ENCODE results near the gene LGALS1. TPM values are rescaled to one million over a fixed set of nuclear protein-coding genes. Genes with fewer than 3 reads are reported as not detected.

The LGALS1 gene
- total RNA-seq, 1 donor from 2014 or later: 50.7 TPM

GRCh38 chr22:37672206-37672919 is 3.1 kb upstream of the LGALS1 start:
- Mint-ChIP-seq H3K27ac (ENCODE audit: unreplicated experiment) (no peak overlapping the region), H3K36me3 (ENCODE audit: unreplicated experiment) (no peaks in the 10 kb centered on the region), H3K9me3 (ENCODE audit: unreplicated experiment) (peaks cover 4% of the 10 kb centered on the region), H3K4me3 (ENCODE audit: unreplicated experiment) (no peak overlapping the region), H3K27me3 (ENCODE audit: unreplicated experiment) (peaks cover 5% of the 10 kb centered on the region), H3K4me1 (ENCODE audit: low read depth, unreplicated experiment) (peaks cover 2% of the 10 kb centered on the region)
- DNase-seq: no peak
- TF ChIP-seq CTCF (IDR thresholded peaks at IDR 0.05; ENCODE audit: partially characterized antibody, unreplicated experiment): no peak

DNA sequence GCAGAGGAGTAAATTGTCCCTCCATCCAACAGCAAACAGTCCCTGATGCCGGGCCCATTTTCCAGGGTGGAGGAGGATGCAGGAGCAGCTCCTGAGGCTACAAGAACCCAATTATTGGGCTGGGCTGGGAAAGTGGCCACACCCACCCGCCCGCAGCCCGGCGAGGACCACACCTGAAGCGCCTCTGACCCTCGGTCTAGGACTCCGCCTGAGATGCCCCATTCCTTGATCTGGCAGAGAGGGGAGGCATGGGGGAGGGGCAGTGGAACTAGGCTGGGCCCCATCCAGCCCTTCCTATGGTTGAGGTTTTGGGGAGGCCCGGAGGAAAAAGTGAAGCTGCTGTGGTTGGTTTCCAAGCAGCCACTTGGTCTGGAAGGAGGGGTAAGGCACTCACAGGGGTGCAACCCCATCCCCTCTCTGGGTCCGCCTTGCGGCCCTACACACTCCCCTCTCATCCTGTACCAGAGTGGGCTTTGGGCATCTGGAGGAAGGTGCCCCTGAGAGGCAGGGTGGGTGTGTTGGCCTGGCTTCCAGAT is 2.4 kb upstream of the LGALS1 start:
- Mint-ChIP-seq H3K9me3 (ENCODE audit: unreplicated experiment) (peaks cover 5% of the 10 kb centered on the region), H3K4me1 (ENCODE audit: low read depth, unreplicated experiment) (peaks cover 2% of the 10 kb centered on the region)
- TF ChIP-seq CTCF (IDR thresholded peaks at IDR 0.05; ENCODE audit: partially characterized antibody, unreplicated experiment): no peak

DNA sequence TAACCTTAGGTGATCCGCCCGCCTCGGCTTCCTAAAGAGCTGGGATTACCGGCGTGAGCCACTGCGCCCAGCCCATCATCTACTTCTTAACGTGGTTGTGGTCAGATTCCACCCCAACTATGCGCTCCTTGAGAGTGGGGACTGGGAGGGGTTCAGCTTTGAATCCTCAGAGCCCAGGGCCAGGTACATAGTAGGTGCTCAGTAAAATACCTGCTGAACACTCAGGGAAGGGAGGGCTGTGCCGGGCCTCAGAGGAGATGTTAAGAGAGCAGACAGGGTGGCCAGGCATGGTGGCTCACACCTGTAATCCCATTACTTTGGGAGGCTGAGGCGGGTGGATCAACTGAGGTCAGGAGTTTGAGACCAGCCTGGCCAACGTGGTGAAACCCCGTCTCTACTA is 1.2 kb upstream of the LGALS1 start:
- Mint-ChIP-seq H3K36me3 (ENCODE audit: unreplicated experiment) (no peaks in the 10 kb centered on the region), H3K27me3 (ENCODE audit: unreplicated experiment) (peaks cover 5% of the 10 kb centered on the region), H3K27ac (ENCODE audit: unreplicated experiment) (no peak overlapping the region), H3K4me1 (ENCODE audit: low read depth, unreplicated experiment) (peaks cover 2% of the 10 kb centered on the region), H3K9me3 (ENCODE audit: unreplicated experiment) (peaks cover 5% of the 10 kb centered on the region), H3K4me3 (ENCODE audit: unreplicated experiment) (no peak overlapping the region)
- no peak for DNase-seq
- no peak for TF ChIP-seq CTCF (IDR thresholded peaks at IDR 0.05; ENCODE audit: partially characterized antibody, unreplicated experiment)

More for the DNA sequence above, 2.4 kb upstream of the LGALS1 start:
- DNase-seq: no peak
- Mint-ChIP-seq H3K27ac (ENCODE audit: unreplicated experiment) (no peak overlapping the region), H3K36me3 (ENCODE audit: unreplicated experiment) (no peaks in the 10 kb centered on the region), H3K27me3 (ENCODE audit: unreplicated experiment) (peaks cover 5% of the 10 kb centered on the region), H3K4me3 (ENCODE audit: unreplicated experiment) (no peak overlapping the region)

DNA sequence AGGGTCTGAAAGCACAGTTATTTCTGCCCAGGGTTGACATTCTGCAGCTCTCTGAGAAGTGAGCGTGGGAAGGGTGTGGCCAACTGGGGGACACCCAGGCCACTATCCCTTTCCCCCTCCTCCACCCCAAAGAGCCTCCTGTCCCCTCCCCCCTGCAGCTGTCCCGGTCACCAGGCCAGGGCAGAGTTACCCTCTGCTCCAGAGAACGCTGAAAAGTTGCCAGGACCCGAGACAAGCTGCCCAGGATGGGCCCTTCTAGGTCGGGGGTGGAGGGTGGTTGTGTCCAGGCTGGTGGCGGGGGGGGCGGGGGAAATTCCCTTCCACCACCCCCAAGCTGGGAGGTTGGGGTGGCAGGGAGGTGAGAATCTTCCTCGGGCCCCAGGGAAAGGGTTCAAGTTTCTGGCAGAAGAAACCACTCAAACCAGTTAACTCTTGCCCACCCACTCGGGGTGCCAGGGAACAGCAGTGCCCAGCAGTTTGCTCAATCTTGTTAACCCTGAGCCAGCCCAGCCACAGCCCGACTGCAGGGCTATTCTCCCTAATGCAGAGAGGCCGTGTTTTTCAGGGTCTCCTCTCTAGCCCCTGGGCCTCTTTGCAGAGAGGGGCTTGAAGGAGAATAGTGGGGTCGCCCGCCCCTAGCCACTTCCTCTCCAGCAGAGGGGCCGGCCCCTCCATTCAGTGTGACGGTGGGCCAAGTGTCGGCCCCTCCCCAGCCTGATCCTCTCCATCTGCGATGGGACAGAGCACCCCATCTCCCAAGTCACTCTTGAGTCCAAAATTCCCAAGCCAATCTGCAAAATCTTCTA is 697 bp downstream of the LGALS1 start:
- H3K9me3 Mint-ChIP-seq (ENCODE audit: unreplicated experiment): peaks cover 4% of the 10 kb centered on the region
- peaks cover 7% of the 10 kb centered on the region for H3K27me3 Mint-ChIP-seq (ENCODE audit: unreplicated experiment)
- TF ChIP-seq CTCF (IDR thresholded peaks at IDR 0.05; ENCODE audit: partially characterized antibody, unreplicated experiment): no peak
- no peaks in the 10 kb centered on the region for H3K36me3 Mint-ChIP-seq (ENCODE audit: unreplicated experiment)
- H3K4me1 Mint-ChIP-seq (ENCODE audit: low read depth, unreplicated experiment): peaks cover 2% of the 10 kb centered on the region
- DNase-seq: no peak
- H3K4me3 Mint-ChIP-seq (ENCODE audit: unreplicated experiment): peak overlapping the region; percentile 82
- H3K27ac Mint-ChIP-seq (ENCODE audit: unreplicated experiment): peak overlapping the region; percentile 56
